Upper lobe of left lung (tissue), 6 donors: ENCODE measurements around the gene PRRC2B. TPM values are rescaled to one million over a fixed set of nuclear protein-coding genes. Genes with fewer than 3 reads are reported as not detected.

Experiments
- ATAC-seq, 2 donors: fragments of 200-7000 bp; cut with Tn5 transposase; one replicate each; pipeline ENCODE4 v1.9.1; 2022; ENCODE audit warnings: mild to moderate bottlenecking in 2 of 2, moderate library complexity in 2 of 2; ENCODE audit not compliant: low FRiP score in 2 of 2
- DNase-seq, 2 donors: peaks; one replicate each; pipeline ENCODE4 v3.0.0-alpha.2; 2019 to 2020
- H3K27ac ChIP-seq, 4 donors: fragments of 200-600 bp; sonication (generic); one replicate each; pipeline ENCODE4 v1.5.1; 2016 to 2019
- H3K27me3 ChIP-seq, 4 donors: fragments of 200-600 bp; sonication (generic); one replicate each; pipeline ENCODE4 v1.5.1; 2017 to 2019
- H3K36me3 ChIP-seq, 4 donors: fragments of 200-600 bp; sonication (generic); one replicate each; pipeline ENCODE4 v1.5.1; 2016 to 2019
- H3K4me1 ChIP-seq, 4 donors: fragments of 200-600 bp; sonication (generic); one replicate each; pipeline ENCODE4 v1.5.1; 2018 to 2019
- H3K4me3 ChIP-seq, 4 donors: fragments of 200-600 bp; sonication (generic); one replicate each; pipeline ENCODE4 v1.5.1; 2017 to 2019; ENCODE audit warnings: mild to moderate bottlenecking in 2 of 4, moderate library complexity in 1 of 4
- H3K9me3 ChIP-seq, 4 donors: fragments of 200-600 bp; sonication (generic); one replicate each; pipeline ENCODE4 v1.5.1; 2018 to 2019
- CTCF ChIP-seq, 6 experiments: fragments of 450-650 bp in 4 of 6; fragments of 200-600 bp in 2 of 6; sonication (generic) in 2 of 6; IDR thresholded peaks; one replicate each; pipeline ENCODE4 v1.5.1; 2016 to 2019; ENCODE audit warnings: antibody characterized with exemption in 6 of 6
- EP300 ChIP-seq, 4 donors: sonication (generic); formaldehyde crosslinking; IDR thresholded peaks; one replicate each; pipeline ENCODE4 v1.5.1; 2017; ENCODE audit warnings: antibody characterized with exemption in 4 of 4, control low read depth in 2 of 4
- POLR2A ChIP-seq, 4 donors: fragments of 450-650 bp; IDR thresholded peaks; one replicate each; pipeline ENCODE4 v1.5.1; 2016 to 2017; ENCODE audit warnings: antibody characterized with exemption in 4 of 4, mild to moderate bottlenecking in 2 of 4
- POLR2AphosphoS5 ChIP-seq, 2 donors: sonication (generic); formaldehyde crosslinking; IDR thresholded peaks; one replicate each; pipeline ENCODE4 v1.5.1; 2017; ENCODE audit warnings: antibody characterized with exemption in 2 of 2
- WGBS, 2 donors: methylation state at CpG; one replicate each; pipeline ENCODE4 v1.1.5; 2017 to 2018; 5-methylcytosine and 5-hydroxymethylcytosine counted together
- total RNA-seq, 6 donors: library from RNA; depleted of rRNA in 4 of 6; stranded (reverse); fragments of >200 nt in 4 of 6; gene quantifications; one replicate each; pipeline versions ENCODE4 v1.1.0 to v1.2.1, GENCODE V29; 2016 to 2021
- donor health status: DM: no; HTN: no; CAD: no; lungs with moderate emphysema.
- donor health status: DM: no; HTN: yes; CAD: no; lungs with severe emphysema.

The PRRC2B gene
- total RNA-seq, 6 donors from 2014 or later, result 114 to 348 (median 186) TPM

- Histone ChIP-seq H3K27me3 (no peaks in the 10 kb centered on the region), H3K36me3 (peaks cover 68 to 100% (median 95%) of the 10 kb centered on the region in 4 donors), H3K4me1 (no peaks in the 10 kb centered on the region), H3K9me3 (no peaks in the 10 kb centered on the region), H3K4me3 (no peak overlapping the region), H3K27ac (no peak overlapping the region)
- WGBS, 2 donors, result 86 to 96% methylated on average over 10 to 11 of the region's 12 CpGs
- DNase-seq (no peak), ATAC-seq (no peak)
- TF ChIP-seq POLR2A (IDR thresholded peaks at IDR 0.05) (no peak), CTCF (IDR thresholded peaks at IDR 0.05) (no peak), EP300 (IDR thresholded peaks at IDR 0.05) (no peak), POLR2AphosphoS5 (IDR thresholded peaks at IDR 0.05) (no peak)
Observed at GRCh38 chr9:131485206-131485605, 91.3 kb downstream of the PRRC2B start.

GRCh38 chr9:131485728-131486422, 92.0 kb downstream of the PRRC2B start:
- Histone ChIP-seq H3K9me3 (no peaks in the 10 kb centered on the region), H3K4me3 (no peak overlapping the region), H3K4me1 (no peaks in the 10 kb centered on the region), H3K36me3 (peaks cover 74 to 100% (median 95%) of the 10 kb centered on the region in 4 donors), H3K27me3 (no peaks in the 10 kb centered on the region), H3K27ac (no peak overlapping the region)
- no peak for DNase-seq
- no peak for ATAC-seq
- WGBS, 2 donors, result 88 to 94% methylated on average over 17 to 19 of the region's 19 CpGs
- TF ChIP-seq POLR2A (IDR thresholded peaks at IDR 0.05), result no peak
- no peak for TF ChIP-seq CTCF (IDR thresholded peaks at IDR 0.05)
- no peak for TF ChIP-seq EP300 (IDR thresholded peaks at IDR 0.05)
- no peak for TF ChIP-seq POLR2AphosphoS5 (IDR thresholded peaks at IDR 0.05)

- H3K36me3 ChIP-seq, result peaks cover 77 to 100% (median 98%) of the 10 kb centered on the region in 4 donors
- no peaks in the 10 kb centered on the region for H3K4me1 ChIP-seq
- 83 to 85% methylated on average over 9 of the region's 9 CpGs for WGBS, 2 donors
- H3K9me3 ChIP-seq, result no peaks in the 10 kb centered on the region
- DNase-seq, result no peak
- TF ChIP-seq EP300 (IDR thresholded peaks at IDR 0.05), result no peak
- no peak for TF ChIP-seq POLR2A (IDR thresholded peaks at IDR 0.05)
- TF ChIP-seq POLR2AphosphoS5 (IDR thresholded peaks at IDR 0.05), result no peak
- TF ChIP-seq CTCF (IDR thresholded peaks at IDR 0.05), result no peak
- no peak for ATAC-seq
- no peaks in the 10 kb centered on the region for H3K27me3 ChIP-seq
- H3K4me3 ChIP-seq, result no peak overlapping the region
- H3K27ac ChIP-seq, result no peak overlapping the region
Observed at GRCh38 chr9:131487001-131487400, 93.1 kb downstream of the PRRC2B start.

- H3K4me3 ChIP-seq, result no peak overlapping the region
- H3K27ac ChIP-seq, result no peak overlapping the region
- H3K9me3 ChIP-seq, result no peaks in the 10 kb centered on the region
- ATAC-seq (no peak), DNase-seq (no peak)
- peaks cover 78 to 100% (median 98%) of the 10 kb centered on the region in 4 donors for H3K36me3 ChIP-seq
- TF ChIP-seq EP300 (IDR thresholded peaks at IDR 0.05) (no peak), POLR2A (IDR thresholded peaks at IDR 0.05) (no peak), CTCF (IDR thresholded peaks at IDR 0.05) (no peak), POLR2AphosphoS5 (IDR thresholded peaks at IDR 0.05) (no peak)
- H3K27me3 ChIP-seq, result no peaks in the 10 kb centered on the region
- WGBS, 2 donors, result 86 to 87% methylated on average over 10 to 13 of the region's 14 CpGs
- no peaks in the 10 kb centered on the region for H3K4me1 ChIP-seq
Observed at GRCh38 chr9:131487621-131488031, 93.7 kb downstream of the PRRC2B start.

GRCh38 chr9:131490514-131490913, 96.6 kb downstream of the PRRC2B start:
- 68 to 79% methylated on average over 8 of the region's 8 CpGs for WGBS, 2 donors
- no peak for TF ChIP-seq EP300 (IDR thresholded peaks at IDR 0.05)
- no peak for TF ChIP-seq POLR2AphosphoS5 (IDR thresholded peaks at IDR 0.05)
- no peak for TF ChIP-seq CTCF (IDR thresholded peaks at IDR 0.05)
- no peak for TF ChIP-seq POLR2A (IDR thresholded peaks at IDR 0.05)

More at GRCh38 chr9:131490514-131490913, 96.6 kb downstream of the PRRC2B start:
- Histone ChIP-seq H3K4me3 (no peak overlapping the region), H3K27me3 (no peaks in the 10 kb centered on the region), H3K36me3 (peaks cover 80 to 100% (median 98%) of the 10 kb centered on the region in 4 donors), H3K27ac (no peak overlapping the region), H3K9me3 (no peaks in the 10 kb centered on the region), H3K4me1 (no peaks in the 10 kb centered on the region)
- DNase-seq (no peak), ATAC-seq (no peak)
